Psoas muscle (tissue), 8 donors: ENCODE measurements around the gene TRNAU1AP. TPM values are rescaled to one million over a fixed set of nuclear protein-coding genes. Genes with fewer than 3 reads are reported as not detected.
"Not testable (repeated sequence)": the region's sequence is repeated elsewhere in the genome, so short reads cannot be mapped to it uniquely, and the experiment has no call there.

Experiments
- ATAC-seq, 4 donors: fragments of 200-7000 bp; cut with Tn5 transposase; one replicate each; pipeline ENCODE4 v1.9.1; 2020; ENCODE audit warnings: moderate library complexity in 3 of 4, mild to moderate bottlenecking in 2 of 4
- DNase-seq, 2 donors: peaks; one replicate each; pipeline ENCODE4 v3.0.0-alpha.2; 2020
- H3K27ac ChIP-seq: fragments of 200-600 bp; one replicate; pipeline ENCODE4 v1.8.0; 2022
- H3K27me3 ChIP-seq, 3 donors: fragments of 200-600 bp in 1 of 3; one replicate each; pipeline versions ENCODE4 v1.6.1 to v1.8.0; 2013 to 2022; ENCODE audit warnings: low read length in 2 of 3, mild to moderate bottlenecking in 2 of 3, moderate library complexity in 1 of 3; ENCODE audit not compliant: insufficient read depth in 3 of 3
- H3K36me3 ChIP-seq, 2 donors: fragments of 200-600 bp in 1 of 2; one replicate each; pipeline versions ENCODE4 v1.6.1 to v1.8.0; 2013 to 2022; ENCODE audit warnings: low read depth in 1 of 2, mild to moderate bottlenecking in 1 of 2, moderate library complexity in 1 of 2; ENCODE audit not compliant: insufficient read depth in 1 of 2
- H3K4me1 ChIP-seq: fragments of 200-600 bp; one replicate; pipeline ENCODE4 v1.8.0; 2022
- H3K4me3 ChIP-seq: fragments of 200-600 bp; one replicate; pipeline ENCODE4 v1.8.0; 2022; ENCODE audit warnings: mild to moderate bottlenecking
- H3K9me3 ChIP-seq: fragments of 200-600 bp; one replicate; pipeline ENCODE4 v1.8.0; 2022
- WGBS, 3 donors: extraction: QIAGEN DNeasy Blood & Tissue Kit; methylation state at CpG; one replicate each; pipeline versions ENCODE4 v1.1.6 to v1.1.7; 2013; 5-methylcytosine and 5-hydroxymethylcytosine counted together
- intact Hi-C, 2 donors: fragments of 100-400 bp; cut with DNase I; formaldehyde crosslinking; loops; one replicate each; pipeline versions ENCODE4 v1.11.0 to v1.14.2; 2022
- polyA plus RNA-seq, 3 donors: library from polyadenylated mRNA; stranded (reverse); fragments of 200-250 nt; gene quantifications; one replicate each; pipeline ENCODE4 v1.2.3, GENCODE V29; 2013
- total RNA-seq, 4 donors: library from RNA; stranded (reverse); fragmentation: NEBNext Ultra II Directional in 2 of 4; extraction: Animal tissue kit (Norgen Biotek cat#: 25700) in 2 of 4; gene quantifications; one replicate each; pipeline versions ENCODE4 v1.2.1 to v1.2.4, GENCODE V29; 2021 to 2023
- TF ChIP-seq, protein P1 (sequence below): fragments of 200-600 bp; IDR thresholded peaks from one replicate; pipeline ENCODE4 v1.8.0; 2022; ENCODE audit warnings: antibody characterized with exemption
- donor health status: healthy with polysubstance abuse.
- donor health status: DM: no; HTN: no; CAD: no; lungs with moderate emphysema.
- donor health status: Bipolar disorder and iron deficiency.
- donor health status: healthy.
- donor health status: DM: yes; HTN: yes; CAD: no.
- donor health status: DM: no; HTN: no; CAD: no.
- donor health status: DM: no; HTN: no; CAD: no.
- donor health status: DM: yes; HTN: yes; CAD: no.

The TRNAU1AP gene
- total and polyA plus RNA-seq, 7 donors = 7.3 to 17.5 (median 10.8) TPM

DNA sequence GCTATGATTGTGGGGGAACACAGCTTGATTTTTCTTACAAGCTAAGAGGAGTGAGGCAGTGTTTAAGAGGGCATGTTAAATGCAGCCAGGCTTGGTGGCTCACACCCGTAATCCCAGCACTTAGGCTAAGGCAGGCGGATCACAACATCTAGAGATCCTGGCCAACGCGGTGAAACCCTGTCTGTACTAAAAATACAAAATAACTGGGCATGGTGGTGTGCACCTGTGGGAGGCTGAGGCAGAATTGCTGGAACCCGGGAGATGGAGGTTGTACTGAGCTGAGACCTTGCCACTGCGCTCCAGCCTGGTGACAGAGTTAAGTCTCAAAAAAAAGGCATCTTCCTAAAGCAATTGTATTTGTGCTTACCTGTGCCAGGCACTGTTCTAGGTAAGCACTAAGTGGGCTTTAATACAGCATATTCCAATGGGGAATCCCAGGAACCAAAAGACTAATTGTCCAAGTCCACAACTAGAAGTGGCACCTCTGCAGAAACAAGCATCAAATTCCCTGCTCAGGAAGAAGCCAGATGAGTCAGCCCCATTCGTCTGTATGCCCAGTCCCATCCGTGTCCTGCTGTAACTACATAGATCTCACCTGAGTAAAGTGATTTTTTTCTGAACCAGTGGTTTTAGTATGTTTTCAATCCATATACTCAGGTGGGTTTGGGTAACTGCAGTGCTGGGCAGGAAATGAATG lies 42.5 kb upstream of the TRNAU1AP start:
- DNase-seq (no peak), ATAC-seq (no peak)
- peaks cover 15 to 82% of the 10 kb centered on the region in 2 donors for H3K36me3 ChIP-seq
- WGBS, 3 donors = 30 to 55% (median 34%) methylated on average over 8 of the region's 8 CpGs
- H3K4me1 ChIP-seq = peaks cover 40% of the 10 kb centered on the region
- peak overlapping the region; percentile 83 for H3K4me3 ChIP-seq
- H3K27ac ChIP-seq = peak overlapping the region; percentile 66
- intact Hi-C loops = no loop called here
- no peaks in the 10 kb centered on the region for H3K27me3 ChIP-seq
- TF ChIP-seq, protein P1, sequence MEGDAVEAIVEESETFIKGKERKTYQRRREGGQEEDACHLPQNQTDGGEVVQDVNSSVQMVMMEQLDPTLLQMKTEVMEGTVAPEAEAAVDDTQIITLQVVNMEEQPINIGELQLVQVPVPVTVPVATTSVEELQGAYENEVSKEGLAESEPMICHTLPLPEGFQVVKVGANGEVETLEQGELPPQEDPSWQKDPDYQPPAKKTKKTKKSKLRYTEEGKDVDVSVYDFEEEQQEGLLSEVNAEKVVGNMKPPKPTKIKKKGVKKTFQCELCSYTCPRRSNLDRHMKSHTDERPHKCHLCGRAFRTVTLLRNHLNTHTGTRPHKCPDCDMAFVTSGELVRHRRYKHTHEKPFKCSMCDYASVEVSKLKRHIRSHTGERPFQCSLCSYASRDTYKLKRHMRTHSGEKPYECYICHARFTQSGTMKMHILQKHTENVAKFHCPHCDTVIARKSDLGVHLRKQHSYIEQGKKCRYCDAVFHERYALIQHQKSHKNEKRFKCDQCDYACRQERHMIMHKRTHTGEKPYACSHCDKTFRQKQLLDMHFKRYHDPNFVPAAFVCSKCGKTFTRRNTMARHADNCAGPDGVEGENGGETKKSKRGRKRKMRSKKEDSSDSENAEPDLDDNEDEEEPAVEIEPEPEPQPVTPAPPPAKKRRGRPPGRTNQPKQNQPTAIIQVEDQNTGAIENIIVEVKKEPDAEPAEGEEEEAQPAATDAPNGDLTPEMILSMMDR = no peak
- H3K9me3 ChIP-seq = no peaks in the 10 kb centered on the region

DNA sequence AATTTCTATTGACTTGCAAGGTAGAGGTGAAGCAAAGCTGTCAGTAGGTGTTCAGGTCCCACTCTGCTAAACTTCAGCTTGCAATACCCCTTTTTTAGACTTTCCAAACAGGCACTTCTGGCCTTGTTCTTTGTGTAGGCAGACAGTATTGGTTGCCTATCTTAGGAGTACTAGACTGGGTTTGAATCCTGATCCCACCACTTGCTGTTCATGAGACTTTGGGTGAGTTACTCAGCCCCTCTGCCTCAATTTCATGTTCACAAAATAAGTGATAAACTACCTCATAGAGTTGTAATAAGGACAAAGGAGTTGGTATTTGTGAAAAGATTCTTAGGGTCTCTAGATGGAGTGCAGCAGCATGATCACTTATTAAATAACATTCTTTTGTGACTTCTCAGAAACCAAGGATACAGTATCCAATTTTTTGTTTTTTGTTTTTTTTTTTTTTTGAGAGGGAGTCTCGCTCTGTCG lies 41.9 kb upstream of the TRNAU1AP start:
- H3K27me3 ChIP-seq = no peaks in the 10 kb centered on the region
- H3K9me3 ChIP-seq = no peaks in the 10 kb centered on the region
- WGBS, 3 donors = 73 to 100% (median 96%) methylated on average over 2 of the region's 2 CpGs
- H3K27ac ChIP-seq = no peak overlapping the region
- no peak for ATAC-seq
- peak overlapping the region; percentile 83 for H3K4me3 ChIP-seq
- TF ChIP-seq, protein P1 = no peak
- DNase-seq = no peak
- peaks cover 40% of the 10 kb centered on the region for H3K4me1 ChIP-seq
- H3K36me3 ChIP-seq = peaks cover 15 to 82% of the 10 kb centered on the region in 2 donors
- intact Hi-C loops = no loop called here

DNA sequence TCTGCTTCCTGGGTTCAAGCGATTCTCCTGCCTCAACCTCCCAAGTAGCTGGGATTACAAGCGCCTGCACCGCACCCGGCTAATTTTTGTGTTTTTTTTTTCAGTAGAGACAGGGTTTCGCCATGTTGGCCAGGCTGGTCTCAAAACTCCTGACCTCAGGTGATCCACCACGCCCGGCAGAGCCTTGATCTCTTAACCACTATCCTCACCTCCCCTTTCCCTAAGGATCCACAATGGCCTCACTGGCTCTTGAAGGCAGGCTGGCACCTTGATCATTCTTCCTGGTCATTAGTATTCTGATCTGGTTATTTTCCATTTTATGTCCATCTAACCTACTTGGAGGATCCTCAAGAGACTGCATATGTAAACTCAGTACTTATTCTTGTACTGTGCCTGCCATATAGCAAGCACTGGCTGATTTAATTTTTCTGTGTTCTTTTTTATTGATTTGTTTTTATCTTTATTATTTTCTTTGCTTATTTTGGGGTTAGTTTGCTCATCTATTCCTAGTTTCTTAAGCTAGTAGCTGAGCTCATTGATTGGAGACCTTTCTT lies 40.8 kb upstream of the TRNAU1AP start:
- DNase-seq = no peak
- Histone ChIP-seq H3K4me3 (no peak overlapping the region), H3K27me3 (no peaks in the 10 kb centered on the region), H3K27ac (no peak overlapping the region), H3K36me3 (peaks cover 15 to 80% of the 10 kb centered on the region in 2 donors), H3K9me3 (no peaks in the 10 kb centered on the region), H3K4me1 (peaks cover 40% of the 10 kb centered on the region)
- TF ChIP-seq, protein P1 = no peak
- 88 to 94% (median 90%) methylated on average over 7 of the region's 7 CpGs for WGBS, 3 donors
- no peak for ATAC-seq
- intact Hi-C loops = no loop called here

DNA sequence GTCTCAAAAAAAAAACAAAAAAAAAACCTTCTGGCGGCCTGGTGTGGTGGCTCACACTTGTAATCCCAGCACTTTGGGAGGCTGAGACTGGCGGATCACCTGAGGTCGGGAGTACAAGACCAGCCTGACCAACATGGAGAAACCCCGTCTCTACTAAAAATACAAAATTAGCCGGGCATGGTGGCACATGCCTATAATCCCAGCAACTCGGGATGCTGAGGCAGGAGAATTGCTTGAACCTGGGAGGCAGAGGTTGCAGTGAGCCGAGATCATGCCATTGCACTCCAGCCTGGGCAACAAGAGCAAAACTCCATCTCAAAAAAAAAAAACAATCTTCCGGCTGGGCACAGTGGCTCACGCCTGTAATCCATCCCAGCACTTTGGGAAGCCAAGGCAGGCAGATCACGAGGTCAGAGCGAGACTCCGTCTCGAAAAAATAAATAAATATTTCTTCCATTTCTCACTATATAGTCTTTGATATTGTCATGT lies 38.4 kb upstream of the TRNAU1AP start:
- H3K4me1 ChIP-seq = peaks cover 30% of the 10 kb centered on the region
- H3K9me3 ChIP-seq, H3K4me3 ChIP-seq, ATAC-seq, intact Hi-C loops, H3K27me3 ChIP-seq, DNase-seq, H3K27ac ChIP-seq: not testable (repeated sequence)
- peaks cover 10 to 56% of the 10 kb centered on the region in 2 donors for H3K36me3 ChIP-seq
- 88 to 94% (median 88%) methylated on average over 13 of the region's 13 CpGs for WGBS, 3 donors

DNA sequence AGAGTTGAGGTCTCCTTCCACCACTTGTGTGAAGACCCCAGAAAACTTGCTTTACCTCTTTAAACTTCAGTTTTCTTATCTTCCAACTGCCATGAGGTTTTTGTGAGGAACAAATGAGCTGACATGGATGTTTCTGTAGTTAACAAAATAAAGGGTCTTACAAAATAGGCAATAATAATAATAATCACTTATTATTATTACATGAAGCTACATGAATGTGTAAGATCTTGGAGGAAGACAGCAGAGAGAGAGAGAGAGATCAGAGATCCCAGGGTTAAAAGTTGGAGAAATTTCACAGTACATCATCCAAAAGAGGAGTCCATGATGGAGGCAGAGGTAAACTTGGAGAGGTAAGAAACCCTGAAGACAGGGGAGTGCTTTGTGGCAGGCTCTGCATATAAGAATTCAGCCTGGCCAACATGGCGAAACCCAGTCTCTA lies 36.3 kb upstream of the TRNAU1AP start:
- intact Hi-C loops = loop anchor here (5.0 kb wide), 3 partner anchors 86 to 361 kb away; partner anchors contain the start of gene TAF12 (in 1 of the 2)
- Histone ChIP-seq H3K4me1 (peaks cover 14% of the 10 kb centered on the region), H3K27ac (peak overlapping the region; percentile 91), H3K9me3 (no peaks in the 10 kb centered on the region), H3K36me3 (peaks cover 0 to 36% of the 10 kb centered on the region in 2 donors), H3K27me3 (no peaks in the 10 kb centered on the region), H3K4me3 (no peak overlapping the region)
- ATAC-seq (no peak), DNase-seq (no peak)
- TF ChIP-seq, protein P1 = no peak
- 94 to 96% (median 95%) methylated on average over 1 of the region's 1 CpG for WGBS, 3 donors
